OCI-LY1 (cell line): ENCODE measurements around the gene MRPS14.

Source experiments
- H2AFZ ChIP-seq: fragments of 200-600 bp; sonication (generic), shearing (Covaris generic); 2 replicates; pipeline ENCODE4 v1.6.0; 2014; ENCODE audit warnings: antibody characterized with exemption, mild to moderate bottlenecking, low read length
- H3F3A ChIP-seq: fragments of 200-600 bp; sonication (generic), shearing (Covaris generic); 2 replicates; pipeline ENCODE4 v1.6.0; 2014; ENCODE audit warnings: mild to moderate bottlenecking, antibody characterized with exemption, low read length, moderate library complexity; ENCODE audit not compliant: insufficient read depth
- H3K27ac ChIP-seq: fragments of 200-600 bp; sonication (generic); 2 replicates; pipeline ENCODE4 v1.5.1; 2014; ENCODE audit warnings: low read length, mixed run types, mild to moderate bottlenecking, low read depth; ENCODE audit not compliant: poor library complexity, severe bottlenecking
- H3K27me3 ChIP-seq: fragments of 200-600 bp; sonication (generic); 2 replicates; pipeline ENCODE4 v1.6.0; 2014; ENCODE audit warnings: antibody characterized with exemption, mild to moderate bottlenecking, low read length, moderate library complexity; ENCODE audit not compliant: insufficient read depth
- H3K36me3 ChIP-seq: fragments of 200-600 bp; sonication (generic); 2 replicates; pipeline ENCODE4 v1.6.1; 2014; ENCODE audit warnings: mild to moderate bottlenecking, antibody characterized with exemption, low read length, moderate library complexity, mixed read lengths; ENCODE audit not compliant: insufficient read depth
- H3K4me1 ChIP-seq: fragments of 200-600 bp; sonication (generic); 2 replicates; pipeline ENCODE4 v1.5.1; 2014; ENCODE audit warnings: mild to moderate bottlenecking, low read length, moderate library complexity; ENCODE audit not compliant: insufficient read depth, severe bottlenecking
- H3K4me2 ChIP-seq: fragments of 200-600 bp; sonication (generic), shearing (Covaris generic); 2 replicates; pipeline ENCODE4 v1.6.1; 2014; ENCODE audit warnings: low read length
- H3K4me3 ChIP-seq: fragments of 200-600 bp; sonication (generic); 2 replicates; pipeline ENCODE4 v1.5.1; 2014; ENCODE audit warnings: low read length, low read depth, mild to moderate bottlenecking, mixed read lengths; ENCODE audit not compliant: poor library complexity, severe bottlenecking
- H3K79me2 ChIP-seq: fragments of 200-600 bp; shearing (Covaris generic); 2 replicates; pipeline ENCODE4 v1.6.1; 2016; ENCODE audit warnings: mixed run types, low read length, mixed read lengths; ENCODE audit not compliant: insufficient read depth
- H3K9ac ChIP-seq: fragments of 200-600 bp; sonication (generic), shearing (Covaris generic); 2 replicates; pipeline ENCODE4 v1.6.1; 2014; ENCODE audit warnings: mild to moderate bottlenecking, low read length, mixed read lengths
- H3K9me2 ChIP-seq: fragments of 200-600 bp; sonication (generic), shearing (Covaris generic); 2 replicates; pipeline ENCODE4 v1.6.1; 2014; ENCODE audit warnings: low read depth, mild to moderate bottlenecking, low read length, mixed read lengths
- H3K9me3 ChIP-seq: fragments of 200-600 bp; shearing (Covaris generic); 2 replicates; pipeline ENCODE4 v1.6.1; 2014; ENCODE audit warnings: low read length, mixed read lengths
- H4K20me1 ChIP-seq: fragments of 200-600 bp; sonication (generic), shearing (Covaris generic); 2 replicates; pipeline ENCODE4 v1.6.0; 2016; ENCODE audit warnings: mild to moderate bottlenecking, low read length; ENCODE audit not compliant: insufficient read depth
- EZH2 ChIP-seq: fragments of 200-600 bp; sonication (generic), shearing (Covaris generic); IDR thresholded peaks from 2 replicates; pipeline ENCODE4 v1.8.0; 2017; ENCODE audit warnings: borderline replicate concordance, mixed run types, mild to moderate bottlenecking, antibody characterized with exemption, low read length, moderate library complexity, mixed read lengths
- TF ChIP-seq, protein P1 (sequence below): fragments of 200-600 bp; sonication (generic), shearing (Covaris generic); IDR thresholded peaks from 2 replicates; pipeline ENCODE4 v1.5.1; 2017; ENCODE audit warnings: mild to moderate bottlenecking, antibody characterized with exemption, low read length, moderate library complexity, mixed read lengths

Gene MRPS14

GRCh38 chr1:175013445-175013844 is 9.8 kb downstream of the MRPS14 start:
- no peak overlapping the region for H3K9ac ChIP-seq
- no peaks in the 10 kb centered on the region for H4K20me1 ChIP-seq
- H3K4me3 ChIP-seq, result no peak overlapping the region
- no peaks in the 10 kb centered on the region for H3K27me3 ChIP-seq
- H3K79me2 ChIP-seq, result no peaks in the 10 kb centered on the region
- H3F3A ChIP-seq, result peaks cover 4% of the 10 kb centered on the region; the same call in 1 of the 2 replicates
- no peak overlapping the region for H2AFZ ChIP-seq
- no peaks in the 10 kb centered on the region for H3K4me1 ChIP-seq
- no peak overlapping the region for H3K27ac ChIP-seq
- no peaks in the 10 kb centered on the region for H3K9me2 ChIP-seq
- H3K36me3 ChIP-seq, result peaks cover 100% of the 10 kb centered on the region
- no peak for TF ChIP-seq EZH2
- TF ChIP-seq, protein P1, sequence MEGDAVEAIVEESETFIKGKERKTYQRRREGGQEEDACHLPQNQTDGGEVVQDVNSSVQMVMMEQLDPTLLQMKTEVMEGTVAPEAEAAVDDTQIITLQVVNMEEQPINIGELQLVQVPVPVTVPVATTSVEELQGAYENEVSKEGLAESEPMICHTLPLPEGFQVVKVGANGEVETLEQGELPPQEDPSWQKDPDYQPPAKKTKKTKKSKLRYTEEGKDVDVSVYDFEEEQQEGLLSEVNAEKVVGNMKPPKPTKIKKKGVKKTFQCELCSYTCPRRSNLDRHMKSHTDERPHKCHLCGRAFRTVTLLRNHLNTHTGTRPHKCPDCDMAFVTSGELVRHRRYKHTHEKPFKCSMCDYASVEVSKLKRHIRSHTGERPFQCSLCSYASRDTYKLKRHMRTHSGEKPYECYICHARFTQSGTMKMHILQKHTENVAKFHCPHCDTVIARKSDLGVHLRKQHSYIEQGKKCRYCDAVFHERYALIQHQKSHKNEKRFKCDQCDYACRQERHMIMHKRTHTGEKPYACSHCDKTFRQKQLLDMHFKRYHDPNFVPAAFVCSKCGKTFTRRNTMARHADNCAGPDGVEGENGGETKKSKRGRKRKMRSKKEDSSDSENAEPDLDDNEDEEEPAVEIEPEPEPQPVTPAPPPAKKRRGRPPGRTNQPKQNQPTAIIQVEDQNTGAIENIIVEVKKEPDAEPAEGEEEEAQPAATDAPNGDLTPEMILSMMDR, result no peak
- H3K4me2 ChIP-seq, result no peak overlapping the region
- no peaks in the 10 kb centered on the region for H3K9me3 ChIP-seq

GRCh38 chr1:175009532-175009931 is 13.7 kb downstream of the MRPS14 start:
- Histone ChIP-seq H4K20me1 (peaks cover 2% of the 10 kb centered on the region; the same call in 1 of the 2 replicates), H2AFZ (no peak overlapping the region), H3K9me3 (no peaks in the 10 kb centered on the region), H3K4me2 (no peak overlapping the region), H3K9ac (no peak overlapping the region), H3K4me3 (no peak overlapping the region), H3F3A (peaks cover 4% of the 10 kb centered on the region; the same call in 1 of the 2 replicates), H3K4me1 (no peaks in the 10 kb centered on the region), H3K9me2 (no peaks in the 10 kb centered on the region), H3K27ac (no peak overlapping the region), H3K27me3 (no peaks in the 10 kb centered on the region), H3K36me3 (peaks cover 100% of the 10 kb centered on the region), H3K79me2 (peaks cover 32% of the 10 kb centered on the region)
- TF ChIP-seq, protein P1, result no peak
- TF ChIP-seq EZH2, result no peak

GRCh38 chr1:175005085-175005783 is 18.0 kb downstream of the MRPS14 start:
- TF ChIP-seq, protein P1, result no peak
- no peak for TF ChIP-seq EZH2
- H3K4me1 ChIP-seq, result peaks cover 32% of the 10 kb centered on the region
- no peak overlapping the region for H3K27ac ChIP-seq
- H3K9me2 ChIP-seq, result no peaks in the 10 kb centered on the region
- H3F3A ChIP-seq, result no peaks in the 10 kb centered on the region
- no peak overlapping the region for H2AFZ ChIP-seq
- H4K20me1 ChIP-seq, result peaks cover 8% of the 10 kb centered on the region; the same call in 1 of the 2 replicates
- H3K4me3 ChIP-seq, result no peak overlapping the region
- no peak overlapping the region for H3K4me2 ChIP-seq
- peaks cover 68% of the 10 kb centered on the region for H3K36me3 ChIP-seq
- H3K79me2 ChIP-seq, result peaks cover 75% of the 10 kb centered on the region
- H3K9me3 ChIP-seq, result no peaks in the 10 kb centered on the region
- H3K9ac ChIP-seq, result no peak overlapping the region
- H3K27me3 ChIP-seq, result no peaks in the 10 kb centered on the region
